OCI-LY1 (cell line): Measurements from ENCODE around the gene C1QTNF1.
A peak's percentile ranks its signal among the peaks of the same experiment; 100 is the strongest.

ENCODE experiments used
- H2AFZ ChIP-seq: fragments of 200-600 bp; sonication (generic), shearing (Covaris generic); 2 replicates; pipeline ENCODE4 v1.6.0; 2014; ENCODE audit warnings: antibody characterized with exemption, mild to moderate bottlenecking, low read length
- H3F3A ChIP-seq: fragments of 200-600 bp; sonication (generic), shearing (Covaris generic); 2 replicates; pipeline ENCODE4 v1.6.0; 2014; ENCODE audit warnings: mild to moderate bottlenecking, antibody characterized with exemption, low read length, moderate library complexity; ENCODE audit not compliant: insufficient read depth
- H3K27ac ChIP-seq: fragments of 200-600 bp; sonication (generic); 2 replicates; pipeline ENCODE4 v1.5.1; 2014; ENCODE audit warnings: low read length, mixed run types, mild to moderate bottlenecking, low read depth; ENCODE audit not compliant: poor library complexity, severe bottlenecking
- H3K27me3 ChIP-seq: fragments of 200-600 bp; sonication (generic); 2 replicates; pipeline ENCODE4 v1.6.0; 2014; ENCODE audit warnings: antibody characterized with exemption, mild to moderate bottlenecking, low read length, moderate library complexity; ENCODE audit not compliant: insufficient read depth
- H3K36me3 ChIP-seq: fragments of 200-600 bp; sonication (generic); 2 replicates; pipeline ENCODE4 v1.6.1; 2014; ENCODE audit warnings: mild to moderate bottlenecking, antibody characterized with exemption, low read length, moderate library complexity, mixed read lengths; ENCODE audit not compliant: insufficient read depth
- H3K4me1 ChIP-seq: fragments of 200-600 bp; sonication (generic); 2 replicates; pipeline ENCODE4 v1.5.1; 2014; ENCODE audit warnings: mild to moderate bottlenecking, low read length, moderate library complexity; ENCODE audit not compliant: insufficient read depth, severe bottlenecking
- H3K4me2 ChIP-seq: fragments of 200-600 bp; sonication (generic), shearing (Covaris generic); 2 replicates; pipeline ENCODE4 v1.6.1; 2014; ENCODE audit warnings: low read length
- H3K4me3 ChIP-seq: fragments of 200-600 bp; sonication (generic); 2 replicates; pipeline ENCODE4 v1.5.1; 2014; ENCODE audit warnings: low read length, low read depth, mild to moderate bottlenecking, mixed read lengths; ENCODE audit not compliant: poor library complexity, severe bottlenecking
- H3K79me2 ChIP-seq: fragments of 200-600 bp; shearing (Covaris generic); 2 replicates; pipeline ENCODE4 v1.6.1; 2016; ENCODE audit warnings: mixed run types, low read length, mixed read lengths; ENCODE audit not compliant: insufficient read depth
- H3K9ac ChIP-seq: fragments of 200-600 bp; sonication (generic), shearing (Covaris generic); 2 replicates; pipeline ENCODE4 v1.6.1; 2014; ENCODE audit warnings: mild to moderate bottlenecking, low read length, mixed read lengths
- H3K9me2 ChIP-seq: fragments of 200-600 bp; sonication (generic), shearing (Covaris generic); 2 replicates; pipeline ENCODE4 v1.6.1; 2014; ENCODE audit warnings: low read depth, mild to moderate bottlenecking, low read length, mixed read lengths
- H3K9me3 ChIP-seq: fragments of 200-600 bp; shearing (Covaris generic); 2 replicates; pipeline ENCODE4 v1.6.1; 2014; ENCODE audit warnings: low read length, mixed read lengths
- H4K20me1 ChIP-seq: fragments of 200-600 bp; sonication (generic), shearing (Covaris generic); 2 replicates; pipeline ENCODE4 v1.6.0; 2016; ENCODE audit warnings: mild to moderate bottlenecking, low read length; ENCODE audit not compliant: insufficient read depth
- EZH2 ChIP-seq: fragments of 200-600 bp; sonication (generic), shearing (Covaris generic); IDR thresholded peaks from 2 replicates; pipeline ENCODE4 v1.8.0; 2017; ENCODE audit warnings: borderline replicate concordance, mixed run types, mild to moderate bottlenecking, antibody characterized with exemption, low read length, moderate library complexity, mixed read lengths
- TF ChIP-seq, protein P1 (sequence below): fragments of 200-600 bp; sonication (generic), shearing (Covaris generic); IDR thresholded peaks from 2 replicates; pipeline ENCODE4 v1.5.1; 2017; ENCODE audit warnings: mild to moderate bottlenecking, antibody characterized with exemption, low read length, moderate library complexity, mixed read lengths

Gene C1QTNF1

DNA sequence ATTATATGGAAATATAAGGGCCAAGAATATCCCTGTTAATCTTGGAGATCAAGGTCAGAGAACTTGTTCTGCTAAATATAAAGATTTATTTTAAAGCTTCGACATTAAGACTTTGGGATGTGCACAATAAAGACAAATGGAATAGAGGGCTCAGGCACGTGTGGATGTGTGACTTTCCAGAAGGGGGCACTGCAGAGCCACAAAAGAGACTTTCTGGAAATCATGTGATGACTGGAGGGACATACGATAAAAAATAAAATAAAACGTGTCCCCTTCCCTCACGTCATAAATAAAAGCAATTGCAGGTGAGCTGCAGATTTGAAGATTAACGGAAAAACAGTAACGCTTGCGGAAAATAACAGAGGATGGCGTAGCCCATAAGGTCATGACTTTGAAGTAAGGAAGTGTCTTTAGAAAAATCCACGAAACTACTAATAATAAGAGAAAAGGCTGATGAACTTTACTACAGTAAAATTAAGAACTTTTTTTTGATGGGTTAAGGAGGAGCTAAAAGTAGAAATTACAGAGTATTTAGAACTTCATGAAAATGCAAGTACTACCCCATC lies 41.2 kb downstream of the C1QTNF1 start:
- no peaks in the 10 kb centered on the region for H3K4me1 ChIP-seq
- H2AFZ ChIP-seq: no peak overlapping the region
- H3K4me3 ChIP-seq: no peak overlapping the region
- H3K27ac ChIP-seq: no peak overlapping the region
- 0 out of 2 replicates have a peak overlapping the region, but pooled peaks have one; percentile 14 for H3K4me2 ChIP-seq
- H3K9me3 ChIP-seq: no peaks in the 10 kb centered on the region
- no peak overlapping the region for H3K9ac ChIP-seq
- no peaks in the 10 kb centered on the region for H3K79me2 ChIP-seq
- no peaks in the 10 kb centered on the region for H3K27me3 ChIP-seq
- no peaks in the 10 kb centered on the region for H3F3A ChIP-seq
- TF ChIP-seq EZH2: no peak
- TF ChIP-seq, protein P1, sequence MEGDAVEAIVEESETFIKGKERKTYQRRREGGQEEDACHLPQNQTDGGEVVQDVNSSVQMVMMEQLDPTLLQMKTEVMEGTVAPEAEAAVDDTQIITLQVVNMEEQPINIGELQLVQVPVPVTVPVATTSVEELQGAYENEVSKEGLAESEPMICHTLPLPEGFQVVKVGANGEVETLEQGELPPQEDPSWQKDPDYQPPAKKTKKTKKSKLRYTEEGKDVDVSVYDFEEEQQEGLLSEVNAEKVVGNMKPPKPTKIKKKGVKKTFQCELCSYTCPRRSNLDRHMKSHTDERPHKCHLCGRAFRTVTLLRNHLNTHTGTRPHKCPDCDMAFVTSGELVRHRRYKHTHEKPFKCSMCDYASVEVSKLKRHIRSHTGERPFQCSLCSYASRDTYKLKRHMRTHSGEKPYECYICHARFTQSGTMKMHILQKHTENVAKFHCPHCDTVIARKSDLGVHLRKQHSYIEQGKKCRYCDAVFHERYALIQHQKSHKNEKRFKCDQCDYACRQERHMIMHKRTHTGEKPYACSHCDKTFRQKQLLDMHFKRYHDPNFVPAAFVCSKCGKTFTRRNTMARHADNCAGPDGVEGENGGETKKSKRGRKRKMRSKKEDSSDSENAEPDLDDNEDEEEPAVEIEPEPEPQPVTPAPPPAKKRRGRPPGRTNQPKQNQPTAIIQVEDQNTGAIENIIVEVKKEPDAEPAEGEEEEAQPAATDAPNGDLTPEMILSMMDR: peak; percentile 61
- no peaks in the 10 kb centered on the region for H3K9me2 ChIP-seq
- H3K36me3 ChIP-seq: no peaks in the 10 kb centered on the region
- no peaks in the 10 kb centered on the region for H4K20me1 ChIP-seq

DNA sequence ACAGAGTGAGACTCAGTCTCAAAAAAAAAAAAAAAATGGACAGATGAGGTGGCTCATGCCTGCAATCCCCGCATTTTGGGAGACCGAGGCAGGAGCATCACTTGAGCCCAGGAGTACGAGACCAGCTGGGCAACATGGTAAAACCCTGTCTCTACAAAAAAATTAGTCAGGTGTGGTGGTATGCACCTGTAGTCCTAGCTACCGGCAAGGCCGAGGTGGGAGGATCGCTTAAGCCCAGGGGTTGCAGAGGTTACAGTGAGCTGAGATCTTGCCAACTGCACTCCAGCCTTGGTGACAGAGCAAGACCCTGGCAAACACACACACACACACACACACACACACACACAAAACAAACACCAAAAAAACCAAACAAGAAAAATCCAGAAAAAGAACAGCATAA lies 43.0 kb downstream of the C1QTNF1 start:
- H3K9me3 ChIP-seq: no peaks in the 10 kb centered on the region
- H3K27ac ChIP-seq: no peak overlapping the region
- TF ChIP-seq EZH2: no peak
- TF ChIP-seq, protein P1: no peak
- no peak overlapping the region for H3K4me2 ChIP-seq
- H3K9me2 ChIP-seq: no peaks in the 10 kb centered on the region
- H3K9ac ChIP-seq: no peak overlapping the region
- no peaks in the 10 kb centered on the region for H3K79me2 ChIP-seq
- H2AFZ ChIP-seq: no peak overlapping the region
- no peaks in the 10 kb centered on the region for H3F3A ChIP-seq
- no peaks in the 10 kb centered on the region for H3K27me3 ChIP-seq
- H3K4me1 ChIP-seq: no peaks in the 10 kb centered on the region
- H4K20me1 ChIP-seq: no peaks in the 10 kb centered on the region
- no peak overlapping the region for H3K4me3 ChIP-seq
- no peaks in the 10 kb centered on the region for H3K36me3 ChIP-seq

DNA sequence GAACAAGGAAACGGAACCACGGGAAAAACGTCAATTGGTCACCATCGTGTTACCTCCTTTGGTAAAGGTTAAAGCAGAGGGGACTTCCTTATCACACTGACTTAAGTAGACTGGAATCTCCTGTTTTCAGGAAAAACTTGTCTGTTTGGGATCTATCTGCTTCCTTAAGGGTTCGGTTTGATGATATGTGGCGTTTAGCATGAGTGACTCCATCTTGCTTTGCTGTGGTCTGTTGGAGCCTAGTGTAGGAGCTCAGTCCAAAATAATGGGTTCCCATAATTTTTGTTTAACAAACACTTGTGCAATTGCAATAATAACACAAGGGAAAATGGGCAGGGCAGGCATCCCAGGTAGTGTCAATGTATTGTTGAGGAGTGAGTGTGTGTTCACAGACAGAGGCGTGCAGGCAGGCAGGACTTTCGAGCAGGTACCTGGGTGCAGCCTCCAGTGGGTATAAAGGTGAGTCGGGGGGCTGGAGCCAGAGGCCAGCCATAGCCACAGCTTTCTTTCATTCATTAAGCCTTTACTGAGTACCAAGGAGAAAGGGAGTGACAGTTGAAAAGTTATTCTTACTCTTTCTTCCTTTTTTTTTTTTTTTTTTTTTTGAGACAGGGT lies 46.4 kb downstream of the C1QTNF1 start:
- H3K4me2 ChIP-seq: no peak overlapping the region
- no peak overlapping the region for H3K9ac ChIP-seq
- no peaks in the 10 kb centered on the region for H4K20me1 ChIP-seq
- H3K27ac ChIP-seq: no peak overlapping the region
- no peak overlapping the region for H3K4me3 ChIP-seq
- H3K4me1 ChIP-seq: no peaks in the 10 kb centered on the region
- H3K9me2 ChIP-seq: no peaks in the 10 kb centered on the region
- TF ChIP-seq, protein P1: no peak
- no peak for TF ChIP-seq EZH2
- no peaks in the 10 kb centered on the region for H3K9me3 ChIP-seq
- no peaks in the 10 kb centered on the region for H3F3A ChIP-seq
- H3K27me3 ChIP-seq: no peaks in the 10 kb centered on the region
- no peak overlapping the region for H2AFZ ChIP-seq
- H3K79me2 ChIP-seq: no peaks in the 10 kb centered on the region
- no peaks in the 10 kb centered on the region for H3K36me3 ChIP-seq
